DMS153 (cell line): Measurements from ENCODE around the gene PAGE2.
A peak's percentile ranks its signal among the peaks of the same experiment; 100 is the strongest.
"Not testable (repeated sequence)": the region's sequence is repeated elsewhere in the genome, so short reads cannot be mapped to it uniquely, and the experiment has no call there.

Experiments used
- DNase-seq: peaks from one replicate; lab custom pipeline; 2025; lab: John Stamatoyannopoulos, UW

PAGE2 gene

DNA sequence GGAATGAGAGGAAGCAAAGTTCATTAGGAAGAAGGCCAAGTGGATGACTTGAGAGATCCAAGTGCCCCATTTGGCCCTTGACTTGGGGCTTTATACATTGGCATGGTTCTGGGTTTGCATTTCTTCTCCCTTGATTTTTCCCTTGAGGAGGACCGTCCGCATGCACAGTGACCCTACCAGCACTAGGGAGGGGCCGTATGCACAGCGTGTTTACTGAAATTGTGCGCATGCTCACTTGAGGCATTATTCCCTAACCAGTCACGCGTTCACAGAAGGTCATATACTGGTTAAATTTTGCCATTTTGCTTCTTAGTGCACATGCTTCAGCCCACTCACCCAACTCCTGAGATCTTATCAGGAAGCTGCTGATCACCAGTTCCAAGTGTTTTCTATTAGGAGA, 35.1 kb downstream of the PAGE2 start:
- no peak for DNase-seq

DNA sequence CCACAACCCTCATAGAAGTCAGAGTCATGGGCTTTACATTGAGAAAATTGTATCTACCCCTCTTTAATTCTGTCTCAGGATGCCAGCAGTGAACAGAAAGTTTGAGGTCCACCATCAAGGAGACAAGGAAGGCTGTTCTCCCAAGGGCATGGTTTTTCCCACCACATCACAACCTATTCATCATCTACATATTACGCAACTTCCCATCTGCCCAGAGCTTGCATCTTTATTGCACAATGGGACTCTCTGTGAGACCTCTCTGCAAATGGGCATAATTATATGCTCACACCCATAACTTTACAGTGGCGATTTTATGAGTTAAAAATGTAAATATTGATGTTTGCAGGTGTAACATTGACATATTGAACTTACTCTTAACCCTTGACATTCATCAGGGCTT, 38.9 kb downstream of the PAGE2 start:
- no peak for DNase-seq

DNA sequence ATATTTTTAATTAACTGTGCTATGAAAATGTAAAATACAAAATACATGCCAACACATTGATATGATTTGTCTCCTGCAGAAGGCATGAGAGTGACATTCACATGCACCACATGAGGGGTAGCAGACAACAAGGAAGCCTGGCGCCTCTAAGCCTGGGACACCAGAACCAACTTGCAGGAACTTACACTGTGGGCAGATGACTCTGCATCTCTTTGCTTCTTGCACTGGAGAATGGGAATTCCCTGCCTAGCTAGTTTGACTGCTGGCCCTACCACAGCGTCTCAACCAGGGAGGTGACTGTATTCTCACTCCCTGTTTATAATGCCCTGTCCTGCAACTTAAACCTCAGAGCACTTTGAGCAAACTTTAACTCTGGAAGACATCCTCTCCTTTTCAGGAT, 40.5 kb downstream of the PAGE2 start:
- DNase-seq = no peak

DNA sequence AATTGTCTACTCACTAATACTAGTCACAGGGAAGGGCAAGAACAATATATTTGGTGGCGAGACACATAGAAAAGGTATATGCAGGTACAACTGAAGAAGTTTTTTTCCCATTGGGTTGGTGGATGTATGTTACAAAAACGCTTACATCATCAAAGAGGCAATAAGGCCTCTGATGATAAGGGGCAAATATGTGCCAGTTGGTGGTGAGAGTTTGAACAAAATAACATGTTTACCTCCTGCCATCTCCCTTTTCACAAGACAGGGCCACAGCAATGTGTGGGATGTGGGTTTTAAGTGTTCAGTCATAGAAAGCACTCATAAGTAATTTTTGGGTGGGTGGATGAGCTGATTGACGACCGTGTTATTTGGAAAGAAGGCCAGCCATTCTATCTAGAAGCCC, 41.7 kb downstream of the PAGE2 start:
- no peak for DNase-seq

DNA sequence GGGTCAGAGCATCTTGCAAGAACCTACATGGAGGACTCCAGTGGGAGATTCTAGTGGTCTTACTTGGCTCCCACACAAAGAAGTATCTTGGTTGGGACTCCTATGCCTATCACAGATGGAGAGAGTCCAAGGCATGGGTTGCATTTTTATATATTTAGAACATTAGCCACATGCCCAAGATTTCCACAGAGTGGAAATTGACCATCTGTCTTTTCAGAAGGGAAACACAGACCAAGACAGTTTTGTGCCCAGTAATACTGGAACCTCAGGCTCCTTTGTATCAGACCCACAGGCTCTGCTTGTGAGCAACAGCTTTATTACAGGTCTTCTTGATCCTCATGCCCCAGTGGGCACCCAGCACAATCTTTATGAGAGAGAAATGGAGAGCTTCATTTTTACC, 43.6 kb downstream of the PAGE2 start:
- DNase-seq = no peak

DNA sequence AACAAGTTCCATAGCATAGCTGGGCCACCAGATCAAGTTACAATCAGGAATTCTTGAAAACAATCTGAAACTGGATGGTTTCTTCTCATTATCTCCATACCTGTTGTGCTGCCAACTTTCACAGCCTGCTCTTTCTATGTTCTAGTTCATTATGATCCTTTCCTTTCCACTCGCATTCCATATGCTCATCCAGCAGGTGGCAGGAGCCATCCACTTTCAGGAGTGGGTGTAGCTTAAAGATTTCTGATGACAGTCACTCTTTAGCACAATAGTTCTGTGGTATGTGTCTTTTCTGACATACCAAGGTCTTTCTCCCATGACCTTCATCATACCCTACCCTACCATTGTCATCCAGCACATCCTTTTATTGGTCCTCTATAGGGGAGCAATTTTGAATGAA, 46.4 kb downstream of the PAGE2 start:
- peak; percentile 0 for DNase-seq

DNA sequence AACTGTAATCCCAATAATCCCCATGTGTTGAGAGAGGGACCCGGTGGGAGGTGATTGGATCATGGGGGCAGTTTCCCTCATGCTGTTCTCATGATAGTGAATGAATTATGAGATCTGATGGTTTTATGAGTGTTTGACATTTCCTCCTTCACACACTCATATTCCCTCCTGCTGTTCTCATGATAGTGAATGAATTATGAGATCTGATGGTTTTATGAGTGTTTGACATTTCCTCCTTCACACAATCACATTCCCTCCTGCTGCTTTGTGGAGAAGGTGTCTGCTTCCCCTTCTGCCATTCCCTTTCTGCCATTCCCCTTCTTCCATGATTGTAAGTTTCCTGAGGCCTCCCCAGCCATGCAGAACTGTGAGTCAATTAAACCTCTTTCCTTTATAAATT, 52.0 kb downstream of the PAGE2 start:
- not testable (repeated sequence) for DNase-seq
